HCT116 (cell line): Measurements from ENCODE around the gene TRPC5OS.

ENCODE experiments used
- POLR2A ChIP-seq: IDR thresholded peaks from 2 replicates; pipeline ENCODE4 v1.7.0; 2011; ENCODE audit warnings: borderline replicate concordance; ENCODE audit not compliant: insufficient read depth, insufficient read length; ENCODE audit errors: extremely low read depth
- POLR2AphosphoS5 ChIP-seq: IDR thresholded peaks from 2 replicates; pipeline ENCODE4 v1.6.1; 2011; ENCODE audit warnings: mild to moderate bottlenecking, low read depth, low read length, moderate library complexity
- SP1 ChIP-seq: IDR thresholded peaks from 2 replicates; pipeline ENCODE4 v1.6.1; 2012; ENCODE audit warnings: low read depth
- TCF7L2 ChIP-seq: IDR thresholded peaks from 2 replicates; pipeline ENCODE4 v1.7.0; 2011; ENCODE audit warnings: borderline replicate concordance, inconsistent platforms; ENCODE audit not compliant: insufficient read depth, insufficient read length; ENCODE audit errors: extremely low read depth
- ZBTB33 ChIP-seq: IDR thresholded peaks from 2 replicates; pipeline ENCODE4 v1.6.1; 2011; ENCODE audit warnings: mild to moderate bottlenecking, low read length, moderate library complexity; ENCODE audit not compliant: insufficient replicate concordance; ENCODE audit errors: extremely low read depth
- TF ChIP-seq, protein P1 (sequence below), 3 experiments: fragments of 200-600 bp in 1 of 3; sonication (generic) in 1 of 3; IDR thresholded peaks in 2 of 3; conservative IDR thresholded peaks in 1 of 3; 2 replicates each; pipeline ENCODE4 v1.5.1; 2012 to 2017; ENCODE audit warnings: low read depth in 2 of 3, low read length in 2 of 3, antibody characterized with exemption in 1 of 3, borderline replicate concordance in 1 of 3, control low read depth in 1 of 3, mild to moderate bottlenecking in 1 of 3, mixed read lengths in 1 of 3, mixed run types in 1 of 3, moderate library complexity in 1 of 3; ENCODE audit not compliant: insufficient read depth in 1 of 3
- TF ChIP-seq, protein P2 (sequence below): IDR thresholded peaks from 2 replicates; pipeline ENCODE4 v1.6.1; 2012; ENCODE audit warnings: low read depth

DNA sequence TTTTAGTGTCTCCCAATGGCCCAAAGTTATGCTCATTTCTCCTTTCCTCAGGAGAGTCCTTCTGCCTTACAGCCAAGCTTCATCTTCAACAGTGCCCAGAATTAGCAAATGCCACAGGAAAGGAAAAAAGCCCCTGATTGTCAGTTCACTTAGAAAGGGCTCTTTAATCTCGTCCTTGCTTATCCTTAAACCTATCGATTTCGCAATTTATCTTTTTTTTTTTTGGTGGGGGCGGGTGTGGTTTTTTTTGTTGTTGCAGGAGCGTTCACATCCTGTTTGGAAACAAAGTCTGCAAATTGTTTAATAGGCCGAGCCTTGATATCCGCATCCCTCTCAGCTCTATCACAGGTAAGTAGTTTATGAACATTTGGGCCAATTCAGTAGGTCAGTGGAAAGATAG lies 20.2 kb downstream of the TRPC5OS start:
- no peak for TF ChIP-seq POLR2A
- TF ChIP-seq, protein P1, sequence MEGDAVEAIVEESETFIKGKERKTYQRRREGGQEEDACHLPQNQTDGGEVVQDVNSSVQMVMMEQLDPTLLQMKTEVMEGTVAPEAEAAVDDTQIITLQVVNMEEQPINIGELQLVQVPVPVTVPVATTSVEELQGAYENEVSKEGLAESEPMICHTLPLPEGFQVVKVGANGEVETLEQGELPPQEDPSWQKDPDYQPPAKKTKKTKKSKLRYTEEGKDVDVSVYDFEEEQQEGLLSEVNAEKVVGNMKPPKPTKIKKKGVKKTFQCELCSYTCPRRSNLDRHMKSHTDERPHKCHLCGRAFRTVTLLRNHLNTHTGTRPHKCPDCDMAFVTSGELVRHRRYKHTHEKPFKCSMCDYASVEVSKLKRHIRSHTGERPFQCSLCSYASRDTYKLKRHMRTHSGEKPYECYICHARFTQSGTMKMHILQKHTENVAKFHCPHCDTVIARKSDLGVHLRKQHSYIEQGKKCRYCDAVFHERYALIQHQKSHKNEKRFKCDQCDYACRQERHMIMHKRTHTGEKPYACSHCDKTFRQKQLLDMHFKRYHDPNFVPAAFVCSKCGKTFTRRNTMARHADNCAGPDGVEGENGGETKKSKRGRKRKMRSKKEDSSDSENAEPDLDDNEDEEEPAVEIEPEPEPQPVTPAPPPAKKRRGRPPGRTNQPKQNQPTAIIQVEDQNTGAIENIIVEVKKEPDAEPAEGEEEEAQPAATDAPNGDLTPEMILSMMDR (IDR thresholded peaks at IDR 0.05 in 2 of 3, conservative IDR thresholded peaks at IDR 0.05 in 1 of 3; ENCODE audit: borderline replicate concordance in 1 of 3, insufficient read depth in 1 of 3, low read depth in 2 of 3, low read length in 2 of 3): no peak
- no peak for TF ChIP-seq TCF7L2
- TF ChIP-seq ZBTB33: no peak
- no peak for TF ChIP-seq SP1
- TF ChIP-seq, protein P2, sequence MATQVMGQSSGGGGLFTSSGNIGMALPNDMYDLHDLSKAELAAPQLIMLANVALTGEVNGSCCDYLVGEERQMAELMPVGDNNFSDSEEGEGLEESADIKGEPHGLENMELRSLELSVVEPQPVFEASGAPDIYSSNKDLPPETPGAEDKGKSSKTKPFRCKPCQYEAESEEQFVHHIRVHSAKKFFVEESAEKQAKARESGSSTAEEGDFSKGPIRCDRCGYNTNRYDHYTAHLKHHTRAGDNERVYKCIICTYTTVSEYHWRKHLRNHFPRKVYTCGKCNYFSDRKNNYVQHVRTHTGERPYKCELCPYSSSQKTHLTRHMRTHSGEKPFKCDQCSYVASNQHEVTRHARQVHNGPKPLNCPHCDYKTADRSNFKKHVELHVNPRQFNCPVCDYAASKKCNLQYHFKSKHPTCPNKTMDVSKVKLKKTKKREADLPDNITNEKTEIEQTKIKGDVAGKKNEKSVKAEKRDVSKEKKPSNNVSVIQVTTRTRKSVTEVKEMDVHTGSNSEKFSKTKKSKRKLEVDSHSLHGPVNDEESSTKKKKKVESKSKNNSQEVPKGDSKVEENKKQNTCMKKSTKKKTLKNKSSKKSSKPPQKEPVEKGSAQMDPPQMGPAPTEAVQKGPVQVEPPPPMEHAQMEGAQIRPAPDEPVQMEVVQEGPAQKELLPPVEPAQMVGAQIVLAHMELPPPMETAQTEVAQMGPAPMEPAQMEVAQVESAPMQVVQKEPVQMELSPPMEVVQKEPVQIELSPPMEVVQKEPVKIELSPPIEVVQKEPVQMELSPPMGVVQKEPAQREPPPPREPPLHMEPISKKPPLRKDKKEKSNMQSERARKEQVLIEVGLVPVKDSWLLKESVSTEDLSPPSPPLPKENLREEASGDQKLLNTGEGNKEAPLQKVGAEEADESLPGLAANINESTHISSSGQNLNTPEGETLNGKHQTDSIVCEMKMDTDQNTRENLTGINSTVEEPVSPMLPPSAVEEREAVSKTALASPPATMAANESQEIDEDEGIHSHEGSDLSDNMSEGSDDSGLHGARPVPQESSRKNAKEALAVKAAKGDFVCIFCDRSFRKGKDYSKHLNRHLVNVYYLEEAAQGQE: no peak
- TF ChIP-seq POLR2AphosphoS5: no peak
